A673 (cell line): ENCODE results near the gene BRSK2.
"Not testable (repeated sequence)": the region's sequence is repeated elsewhere in the genome, so short reads cannot be mapped to it uniquely, and the experiment has no call there.

Source experiments
- EZH2 ChIP-seq: fragments of 200-600 bp; sonication (generic); IDR thresholded peaks from 2 replicates; pipeline ENCODE4 v1.6.1; 2017; ENCODE audit warnings: borderline replicate concordance, low read depth, mild to moderate bottlenecking, mixed read lengths, antibody characterized with exemption, low read length; ENCODE audit not compliant: poor library complexity, severe bottlenecking
- TF ChIP-seq, protein P1 (sequence below): fragments of 300-800, 200-600 bp; sonication (generic); conservative IDR thresholded peaks from 2 replicates; pipeline ENCODE4 v1.5.1; 2017; ENCODE audit warnings: low read depth, mild to moderate bottlenecking, antibody characterized with exemption, low read length, moderate library complexity, mixed read lengths

DNA sequence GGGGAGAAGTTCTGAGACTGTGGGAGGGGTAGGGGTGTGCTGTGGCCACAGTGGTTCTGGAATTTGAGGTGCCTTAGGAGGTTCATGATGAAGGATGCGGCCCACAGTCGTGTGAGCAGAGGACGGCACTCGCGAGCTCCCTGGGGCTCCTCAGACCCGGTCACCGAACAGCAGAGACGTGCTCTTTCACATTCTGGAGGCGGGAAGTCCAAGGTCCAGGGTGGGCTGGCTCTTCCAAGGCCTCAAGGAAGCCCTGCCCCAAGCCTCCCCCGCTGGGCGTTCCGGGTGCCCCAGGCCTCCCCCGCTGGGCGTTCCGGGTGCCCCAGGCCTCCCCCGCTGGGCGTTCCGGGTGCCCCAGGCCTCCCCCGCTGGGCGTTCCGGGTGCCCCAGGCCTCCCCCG, 33.7 kb downstream of the BRSK2 start:
- TF ChIP-seq, protein P1, sequence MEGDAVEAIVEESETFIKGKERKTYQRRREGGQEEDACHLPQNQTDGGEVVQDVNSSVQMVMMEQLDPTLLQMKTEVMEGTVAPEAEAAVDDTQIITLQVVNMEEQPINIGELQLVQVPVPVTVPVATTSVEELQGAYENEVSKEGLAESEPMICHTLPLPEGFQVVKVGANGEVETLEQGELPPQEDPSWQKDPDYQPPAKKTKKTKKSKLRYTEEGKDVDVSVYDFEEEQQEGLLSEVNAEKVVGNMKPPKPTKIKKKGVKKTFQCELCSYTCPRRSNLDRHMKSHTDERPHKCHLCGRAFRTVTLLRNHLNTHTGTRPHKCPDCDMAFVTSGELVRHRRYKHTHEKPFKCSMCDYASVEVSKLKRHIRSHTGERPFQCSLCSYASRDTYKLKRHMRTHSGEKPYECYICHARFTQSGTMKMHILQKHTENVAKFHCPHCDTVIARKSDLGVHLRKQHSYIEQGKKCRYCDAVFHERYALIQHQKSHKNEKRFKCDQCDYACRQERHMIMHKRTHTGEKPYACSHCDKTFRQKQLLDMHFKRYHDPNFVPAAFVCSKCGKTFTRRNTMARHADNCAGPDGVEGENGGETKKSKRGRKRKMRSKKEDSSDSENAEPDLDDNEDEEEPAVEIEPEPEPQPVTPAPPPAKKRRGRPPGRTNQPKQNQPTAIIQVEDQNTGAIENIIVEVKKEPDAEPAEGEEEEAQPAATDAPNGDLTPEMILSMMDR: not testable (repeated sequence)
- TF ChIP-seq EZH2: not testable (repeated sequence)
